Middle frontal gyrus (tissue), 1 donor: Measurements from ENCODE around the gene CRY2.

ENCODE experiments used
- DNase-seq: peaks from one replicate; pipeline ENCODE4 v3.0.0-alpha.2; 2015; ENCODE audit warnings: low spot score; ENCODE audit errors: extremely low spot score

CRY2 gene

GRCh38 chr11:45917623-45918330 lies 70.5 kb downstream of the CRY2 start, which contains the start of gene PEX16:
Gene PEX16 (minus strand): TSS chr11:45917877. CDS start chr11:45917811, 66 bp downstream.
- peak; percentile 92 for DNase-seq

- DNase-seq = peak; percentile 57
Measured at GRCh38 chr11:45918331-45918941, 71.2 kb downstream of the CRY2 start.

- DNase-seq = no peak
Measured at GRCh38 chr11:45918962-45919675, 71.8 kb downstream of the CRY2 start.

- DNase-seq = no peak
Measured at GRCh38 chr11:45919806-45920530, 72.7 kb downstream of the CRY2 start.

GRCh38 chr11:45920531-45921477 lies 73.5 kb downstream of the CRY2 start:
- DNase-seq = no peak

- DNase-seq = no peak
Measured at GRCh38 chr11:45921561-45922424, 74.5 kb downstream of the CRY2 start.

- DNase-seq = no peak
Measured at GRCh38 chr11:45922425-45923082, 75.3 kb downstream of the CRY2 start, which contains the start of gene LARGE2. Gene LARGE2 (plus strand): TSS chr11:45922656. CDS start chr11:45922883, 227 bp downstream.

GRCh38 chr11:45924036-45924915 lies 77.0 kb downstream of the CRY2 start:
- DNase-seq = no peak

GRCh38 chr11:45924927-45925326 lies 77.7 kb downstream of the CRY2 start:
- no peak for DNase-seq

GRCh38 chr11:45925550-45925949 lies 78.3 kb downstream of the CRY2 start:
- no peak for DNase-seq

- DNase-seq = no peak
Measured at GRCh38 chr11:45926001-45926401, 78.7 kb downstream of the CRY2 start.

GRCh38 chr11:45926536-45927331 lies 79.5 kb downstream of the CRY2 start:
- DNase-seq = no peak

GRCh38 chr11:45927332-45927683 lies 80.0 kb downstream of the CRY2 start:
- no peak for DNase-seq

- DNase-seq = no peak
Measured at GRCh38 chr11:45927684-45928413, 80.6 kb downstream of the CRY2 start.

- no peak for DNase-seq
Measured at GRCh38 chr11:45928535-45929215, 81.4 kb downstream of the CRY2 start.

- DNase-seq = no peak
Measured at GRCh38 chr11:45929486-45930030, 82.3 kb downstream of the CRY2 start.
